Femur (tissue), 1 donor: ENCODE measurements around the gene ADAMTS16.

Experiments
- DNase-seq: peaks from one replicate; pipeline ENCODE4 v3.0.0-alpha.2; 2017

The ADAMTS16 gene

GRCh38 chr5:5183189-5183699 lies 43.1 kb downstream of the ADAMTS16 start:
- no peak for DNase-seq

- DNase-seq = no peak
Measured at GRCh38 chr5:5183933-5184332, 43.8 kb downstream of the ADAMTS16 start.

GRCh38 chr5:5188376-5189050 lies 48.4 kb downstream of the ADAMTS16 start:
- DNase-seq = no peak

GRCh38 chr5:5189051-5189430 lies 48.9 kb downstream of the ADAMTS16 start:
- DNase-seq = no peak

GRCh38 chr5:5191906-5192305 lies 51.8 kb downstream of the ADAMTS16 start:
- no peak for DNase-seq

- DNase-seq = no peak
Measured at GRCh38 chr5:5192681-5193080, 52.6 kb downstream of the ADAMTS16 start.

- DNase-seq = no peak
Measured at GRCh38 chr5:5195128-5195918, 55.2 kb downstream of the ADAMTS16 start.

- DNase-seq = no peak
Measured at GRCh38 chr5:5198135-5198534, 58.0 kb downstream of the ADAMTS16 start.

- no peak for DNase-seq
Measured at GRCh38 chr5:5198815-5199214, 58.7 kb downstream of the ADAMTS16 start.

GRCh38 chr5:5199495-5199894 lies 59.4 kb downstream of the ADAMTS16 start:
- DNase-seq = no peak

GRCh38 chr5:5200133-5200532 lies 60.0 kb downstream of the ADAMTS16 start:
- DNase-seq = no peak

GRCh38 chr5:5202321-5202720 lies 62.2 kb downstream of the ADAMTS16 start:
- no peak for DNase-seq

- no peak for DNase-seq
Measured at GRCh38 chr5:5203451-5203850, 63.3 kb downstream of the ADAMTS16 start.

- no peak for DNase-seq
Measured at GRCh38 chr5:5207828-5208227, 67.7 kb downstream of the ADAMTS16 start.

- peak; percentile 41 for DNase-seq
Measured at GRCh38 chr5:5209089-5209488, 69.0 kb downstream of the ADAMTS16 start.

- DNase-seq = no peak
Measured at GRCh38 chr5:5209510-5210286, 69.6 kb downstream of the ADAMTS16 start.

GRCh38 chr5:5217371-5217770 lies 77.2 kb downstream of the ADAMTS16 start:
- DNase-seq = no peak

- no peak for DNase-seq
Measured at GRCh38 chr5:5218396-5218795, 78.3 kb downstream of the ADAMTS16 start.

- no peak for DNase-seq
Measured at GRCh38 chr5:5219541-5219940, 79.4 kb downstream of the ADAMTS16 start.

GRCh38 chr5:5220901-5221631 lies 80.9 kb downstream of the ADAMTS16 start:
- DNase-seq = no peak

- no peak for DNase-seq
Measured at GRCh38 chr5:5221724-5222123, 81.6 kb downstream of the ADAMTS16 start.

- DNase-seq = no peak
Measured at GRCh38 chr5:5231576-5231975, 91.4 kb downstream of the ADAMTS16 start.

- no peak for DNase-seq
Measured at GRCh38 chr5:5234912-5235311, 94.8 kb downstream of the ADAMTS16 start.
